KMS-11 (cell line): ENCODE data around the gene PPM1H.

Source experiments
- H2AFZ ChIP-seq: fragments of 200-600 bp; sonication (generic); 2 replicates; pipeline ENCODE4 v1.6.1; 2016; ENCODE audit warnings: antibody characterized with exemption, mixed run types, low read depth
- H3K27ac ChIP-seq: fragments of 200-600 bp; sonication (generic); 2 replicates; pipeline ENCODE4 v1.6.1; 2016; ENCODE audit warnings: mild to moderate bottlenecking, mixed run types
- H3K27me3 ChIP-seq: fragments of 200-600 bp; sonication (generic); 2 replicates; pipeline ENCODE4 v1.6.1; 2017; ENCODE audit warnings: mild to moderate bottlenecking, low read depth, mixed run types, moderate library complexity; ENCODE audit not compliant: insufficient read depth
- H3K36me3 ChIP-seq: fragments of 200-600 bp; sonication (generic); 2 replicates; pipeline ENCODE4 v1.6.1; 2017; ENCODE audit warnings: mild to moderate bottlenecking, mixed run types; ENCODE audit not compliant: insufficient read depth
- H3K4me1 ChIP-seq: fragments of 200-600 bp; sonication (generic); 2 replicates; pipeline ENCODE4 v1.6.1; 2016; ENCODE audit warnings: mild to moderate bottlenecking, low read depth, mixed run types; ENCODE audit not compliant: poor library complexity, severe bottlenecking
- H3K4me2 ChIP-seq: fragments of 200-600 bp; sonication (generic); 2 replicates; pipeline ENCODE4 v1.7.0; 2016; ENCODE audit warnings: mild to moderate bottlenecking, mixed run types
- H3K4me3 ChIP-seq: fragments of 200-600 bp; sonication (generic); IDR thresholded peaks from 2 replicates; pipeline ENCODE4 v1.6.1; 2017; ENCODE audit warnings: low read depth, low read length, mixed read lengths; ENCODE audit not compliant: insufficient read depth
- H3K79me2 ChIP-seq: fragments of 200-600 bp; sonication (generic); 2 replicates; pipeline ENCODE4 v1.6.1; 2016; ENCODE audit warnings: low read depth, mixed run types; ENCODE audit not compliant: insufficient read depth
- H3K9ac ChIP-seq: fragments of 200-600 bp; sonication (generic); 2 replicates; pipeline ENCODE4 v1.6.1; 2016; ENCODE audit warnings: mild to moderate bottlenecking, mixed run types
- H4K20me1 ChIP-seq: fragments of 200-600 bp; sonication (generic); 2 replicates; pipeline ENCODE4 v1.6.1; 2016; ENCODE audit warnings: mild to moderate bottlenecking, mixed run types; ENCODE audit not compliant: insufficient read depth
- CTCF ChIP-seq: fragments of 200-600 bp; sonication (generic); conservative IDR thresholded peaks from 2 replicates; pipeline ENCODE4 v1.6.1; 2017; ENCODE audit warnings: low read depth, mild to moderate bottlenecking, antibody characterized with exemption, low read length, moderate library complexity, mixed read lengths

Gene PPM1H

GRCh38 chr12:62629971-62630739, 304.8 kb downstream of the PPM1H start:
- H3K4me3 ChIP-seq = no peak overlapping the region
- no peaks in the 10 kb centered on the region for H4K20me1 ChIP-seq
- no peak overlapping the region for H3K9ac ChIP-seq
- H3K27me3 ChIP-seq = no peaks in the 10 kb centered on the region
- no peak overlapping the region for H2AFZ ChIP-seq
- no peak overlapping the region for H3K4me2 ChIP-seq
- no peak overlapping the region for H3K27ac ChIP-seq
- H3K4me1 ChIP-seq = no peaks in the 10 kb centered on the region
- no peaks in the 10 kb centered on the region for H3K79me2 ChIP-seq
- TF ChIP-seq CTCF = no peak
- H3K36me3 ChIP-seq = no peaks in the 10 kb centered on the region

GRCh38 chr12:62629413-62629812, 305.5 kb downstream of the PPM1H start:
- H3K27me3 ChIP-seq = no peaks in the 10 kb centered on the region
- H3K27ac ChIP-seq = no peak overlapping the region
- H3K79me2 ChIP-seq = no peaks in the 10 kb centered on the region
- no peak overlapping the region for H3K4me2 ChIP-seq
- no peaks in the 10 kb centered on the region for H3K36me3 ChIP-seq
- no peak overlapping the region for H3K4me3 ChIP-seq
- no peak overlapping the region for H3K9ac ChIP-seq
- no peaks in the 10 kb centered on the region for H4K20me1 ChIP-seq
- no peaks in the 10 kb centered on the region for H3K4me1 ChIP-seq
- no peak for TF ChIP-seq CTCF
- no peak overlapping the region for H2AFZ ChIP-seq

GRCh38 chr12:62627181-62627580, 307.8 kb downstream of the PPM1H start:
- H3K79me2 ChIP-seq = no peaks in the 10 kb centered on the region
- H3K36me3 ChIP-seq = no peaks in the 10 kb centered on the region
- H4K20me1 ChIP-seq = no peaks in the 10 kb centered on the region
- H3K4me3 ChIP-seq = no peak overlapping the region
- H3K27ac ChIP-seq = no peak overlapping the region
- TF ChIP-seq CTCF = no peak
- H3K9ac ChIP-seq = no peak overlapping the region
- H2AFZ ChIP-seq = no peak overlapping the region
- no peaks in the 10 kb centered on the region for H3K4me1 ChIP-seq
- H3K4me2 ChIP-seq = no peak overlapping the region
- no peaks in the 10 kb centered on the region for H3K27me3 ChIP-seq

- H2AFZ ChIP-seq = no peak overlapping the region
- TF ChIP-seq CTCF = no peak
- H3K4me3 ChIP-seq = no peak overlapping the region
- no peaks in the 10 kb centered on the region for H4K20me1 ChIP-seq
- no peaks in the 10 kb centered on the region for H3K36me3 ChIP-seq
- H3K79me2 ChIP-seq = no peaks in the 10 kb centered on the region
- H3K4me1 ChIP-seq = no peaks in the 10 kb centered on the region
- no peak overlapping the region for H3K27ac ChIP-seq
- no peak overlapping the region for H3K4me2 ChIP-seq
- no peak overlapping the region for H3K9ac ChIP-seq
- no peaks in the 10 kb centered on the region for H3K27me3 ChIP-seq
Measured at GRCh38 chr12:62625228-62625627, 309.7 kb downstream of the PPM1H start.
